ENCODE data around the gene PKHD1. TPM values are rescaled to one million over a fixed set of nuclear protein-coding genes. Genes with fewer than 3 reads are reported as not detected.

The PKHD1 gene
- total RNA-seq, 1 donor from 2014 or later: 17.3 TPM

DNA sequence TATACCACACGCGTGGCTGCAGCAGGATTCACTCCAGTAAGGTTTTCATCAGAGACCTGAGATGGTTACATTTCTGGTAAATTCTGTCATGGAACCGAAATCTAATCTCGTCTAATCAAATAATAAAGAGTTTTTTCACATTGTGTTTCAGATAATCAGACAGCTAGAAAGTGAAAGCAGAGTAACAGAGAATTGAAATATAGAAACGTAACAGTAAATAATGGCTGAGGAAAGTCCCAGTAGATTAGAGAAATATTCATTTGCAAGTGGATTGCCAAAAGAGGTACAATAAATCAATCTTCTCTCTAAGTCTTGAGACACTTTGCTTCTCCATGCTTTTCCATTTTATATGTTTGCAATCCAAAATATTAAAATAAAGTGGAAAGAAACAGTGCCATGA, 42.4 kb downstream of the PKHD1 start:
- no peak for DNase-seq (ENCODE audit: low spot score)

DNA sequence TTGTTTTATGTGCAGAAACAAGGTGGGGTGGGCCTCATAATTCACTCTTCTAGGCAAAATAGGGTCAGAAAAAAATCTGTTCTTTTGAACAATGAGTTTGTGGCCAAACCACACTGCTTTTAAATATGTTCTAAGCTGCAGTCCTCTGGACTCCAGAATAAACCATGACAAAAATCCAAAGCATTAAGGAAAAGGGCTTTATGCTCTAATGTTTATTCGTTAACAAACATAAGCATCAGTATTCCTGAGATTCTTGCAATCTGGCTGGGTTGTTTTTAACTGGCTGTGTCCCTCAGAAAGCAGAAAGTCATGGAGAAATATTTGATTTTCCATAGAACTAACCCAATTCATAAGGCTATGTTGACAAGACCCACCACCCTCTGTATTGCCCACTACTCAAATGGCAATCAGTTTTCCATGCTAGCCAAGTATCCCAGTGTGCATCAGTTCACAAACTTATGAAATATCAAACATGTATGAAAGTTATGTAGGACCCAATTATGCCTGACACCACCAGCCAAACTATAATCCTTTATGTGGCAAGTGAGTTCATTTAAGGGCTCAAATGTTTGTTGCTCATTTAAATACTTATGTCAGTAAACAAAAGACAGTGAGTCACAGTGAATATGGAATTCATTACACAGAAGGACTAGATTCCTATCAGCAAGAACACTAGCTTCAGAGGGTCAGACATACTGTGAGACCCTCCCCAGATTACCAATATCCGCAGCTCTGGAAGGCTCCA, 45.1 kb downstream of the PKHD1 start:
- DNase-seq (ENCODE audit: low spot score): no peak

DNA sequence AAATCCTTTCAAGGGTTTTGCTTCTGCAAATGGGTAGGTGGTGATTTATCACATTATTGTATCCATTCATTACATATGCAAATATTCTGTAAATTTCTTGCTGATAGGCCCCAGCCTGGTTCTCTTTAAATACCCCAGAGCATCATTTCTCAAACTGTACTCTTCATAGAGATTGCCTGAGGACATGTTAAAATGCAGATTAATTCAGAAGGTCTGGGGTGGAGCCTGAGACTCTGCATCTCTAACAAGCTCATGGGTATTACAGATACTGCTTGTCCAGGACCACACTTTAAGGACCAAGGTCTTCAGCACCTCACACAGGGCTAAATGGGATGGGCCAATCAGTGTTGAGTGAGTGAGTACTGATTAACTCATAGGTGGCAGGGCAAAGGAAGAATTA, 46.3 kb downstream of the PKHD1 start:
- DNase-seq (ENCODE audit: low spot score): no peak

DNA sequence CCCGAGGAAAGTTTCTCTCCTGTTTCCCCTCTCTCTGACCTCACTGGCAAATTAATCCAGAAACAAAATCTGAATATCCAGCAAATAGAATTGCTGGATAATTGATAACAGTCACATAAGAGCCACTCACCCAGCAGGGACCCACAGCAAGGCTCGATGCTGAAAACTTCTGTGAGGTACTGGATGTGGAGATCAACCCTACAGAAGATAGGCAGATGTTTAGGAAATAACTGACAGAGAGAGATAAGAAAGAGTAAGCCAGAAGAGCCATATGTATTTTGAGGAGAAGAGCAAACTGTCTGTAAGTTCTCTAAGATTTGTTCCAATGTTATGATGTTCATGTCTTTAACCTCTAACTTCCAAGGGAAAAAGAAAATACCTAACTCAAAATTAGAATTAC, 59.7 kb downstream of the PKHD1 start:
- DNase-seq (ENCODE audit: low spot score): no peak

DNA sequence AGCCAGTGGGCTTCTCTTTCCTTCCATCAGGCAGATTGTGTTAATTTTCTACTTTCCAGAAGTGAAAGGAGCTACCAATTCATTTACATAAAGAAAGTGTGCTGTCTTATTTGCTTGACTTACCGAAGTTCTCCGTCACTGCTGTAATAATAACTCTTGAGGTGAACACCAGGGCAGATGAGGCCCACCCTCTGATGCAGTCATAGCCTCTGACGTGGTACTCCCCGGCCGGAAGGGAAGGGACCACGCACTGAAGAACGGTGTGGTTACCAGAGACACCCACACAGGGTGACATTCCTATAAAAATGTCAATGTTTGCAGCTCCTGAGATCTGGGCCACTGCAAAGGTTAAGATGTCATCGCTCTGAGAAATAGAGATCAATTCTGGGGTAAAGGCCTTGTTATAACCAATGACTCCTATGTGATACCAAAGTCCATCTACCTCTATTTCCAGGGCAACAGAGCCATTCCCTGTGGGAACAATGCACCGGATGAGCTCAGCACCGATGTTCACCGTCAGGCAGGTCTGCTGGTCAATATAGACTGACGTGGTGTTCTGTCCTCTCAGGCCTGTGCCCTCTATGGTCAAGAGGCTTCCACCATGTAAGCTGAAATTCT, 62.9 kb downstream of the PKHD1 start:
- no peak for DNase-seq (ENCODE audit: low spot score)

DNA sequence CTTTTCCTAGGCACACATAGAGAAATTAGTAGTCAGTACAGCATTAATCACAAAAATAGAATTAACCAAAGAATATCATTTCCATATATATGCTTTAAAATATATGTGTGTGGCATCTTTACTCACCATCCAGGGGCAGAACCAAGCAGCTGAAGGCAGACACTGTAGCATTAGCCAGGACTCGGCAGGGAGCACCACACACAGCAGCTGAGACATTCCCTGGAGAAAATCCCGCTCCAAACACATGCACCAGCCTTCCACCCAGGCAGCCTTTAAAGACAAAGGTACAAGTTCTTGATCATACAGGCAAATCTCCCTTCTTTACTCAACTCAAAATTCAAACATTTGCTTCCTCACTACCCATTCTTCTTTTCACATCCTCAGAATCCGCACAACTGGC, 64.7 kb downstream of the PKHD1 start:
- no peak for DNase-seq (ENCODE audit: low spot score)

DNA sequence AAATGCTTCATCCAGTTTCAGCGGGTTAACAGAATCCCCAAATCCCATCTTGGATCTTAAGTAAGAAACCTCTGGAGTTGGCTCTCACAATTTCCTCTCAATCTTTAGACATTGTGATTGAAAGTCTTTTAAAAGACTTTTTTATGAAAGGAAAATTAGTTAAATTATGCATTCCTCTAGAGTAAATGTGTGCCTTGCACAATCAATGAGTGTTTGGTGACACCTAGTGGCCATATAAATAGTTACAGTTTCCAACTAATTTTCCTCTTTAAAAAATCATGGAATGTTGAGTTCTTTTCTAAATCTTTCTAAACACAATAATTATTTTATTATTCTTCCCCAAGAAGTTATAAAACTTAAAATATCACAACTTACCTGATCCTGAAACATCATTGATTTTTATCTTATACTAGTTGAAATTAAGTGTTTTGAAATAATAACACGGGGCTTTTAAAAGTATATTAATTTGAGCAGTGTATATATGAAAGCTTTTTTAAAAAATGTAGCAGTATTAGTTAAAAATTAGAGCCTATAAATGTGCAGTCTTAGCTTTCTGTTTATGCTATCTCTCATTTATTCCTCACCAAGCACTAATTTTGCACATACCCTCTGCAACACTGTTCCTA, 66.4 kb downstream of the PKHD1 start:
- DNase-seq (ENCODE audit: low spot score): no peak

DNA sequence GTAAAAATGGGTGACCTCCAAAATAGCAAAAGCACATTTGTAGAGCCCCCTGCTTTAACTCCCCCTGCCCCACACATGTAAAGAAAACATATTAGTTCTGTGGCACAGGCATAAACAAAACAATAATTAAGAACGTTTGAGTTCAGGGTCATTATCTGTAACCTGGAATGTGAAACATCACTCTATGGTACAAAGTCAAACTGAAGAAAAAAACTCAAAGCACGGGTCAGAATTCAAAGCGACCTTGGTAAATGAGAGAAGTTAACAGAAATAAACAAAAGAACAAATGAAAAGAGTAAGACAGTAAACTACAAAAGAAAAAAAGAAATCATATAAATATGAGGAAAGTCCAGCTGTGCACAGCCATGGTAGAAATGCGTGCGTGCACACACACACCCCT, 67.5 kb downstream of the PKHD1 start:
- no peak for DNase-seq (ENCODE audit: low spot score)

DNA sequence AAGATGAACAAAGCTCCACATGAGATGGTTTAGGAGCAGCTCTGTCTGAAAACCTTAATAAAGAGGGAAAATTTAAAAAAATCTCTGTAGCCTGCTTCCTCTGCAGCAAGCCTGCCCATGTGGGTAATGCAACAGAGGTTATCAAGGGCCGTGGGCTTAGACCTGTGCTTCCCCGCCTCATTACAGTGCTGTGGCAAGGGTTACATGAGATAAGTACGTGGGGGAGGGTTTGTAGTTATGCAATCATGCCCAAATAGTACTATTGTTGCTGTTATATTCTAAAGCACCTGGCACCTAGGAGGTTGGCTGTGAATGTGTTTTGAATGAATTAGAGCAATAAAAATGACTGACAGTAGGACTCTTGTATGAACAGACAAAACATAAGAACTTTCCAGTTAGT, 68.3 kb downstream of the PKHD1 start:
- DNase-seq (ENCODE audit: low spot score): no peak

DNA sequence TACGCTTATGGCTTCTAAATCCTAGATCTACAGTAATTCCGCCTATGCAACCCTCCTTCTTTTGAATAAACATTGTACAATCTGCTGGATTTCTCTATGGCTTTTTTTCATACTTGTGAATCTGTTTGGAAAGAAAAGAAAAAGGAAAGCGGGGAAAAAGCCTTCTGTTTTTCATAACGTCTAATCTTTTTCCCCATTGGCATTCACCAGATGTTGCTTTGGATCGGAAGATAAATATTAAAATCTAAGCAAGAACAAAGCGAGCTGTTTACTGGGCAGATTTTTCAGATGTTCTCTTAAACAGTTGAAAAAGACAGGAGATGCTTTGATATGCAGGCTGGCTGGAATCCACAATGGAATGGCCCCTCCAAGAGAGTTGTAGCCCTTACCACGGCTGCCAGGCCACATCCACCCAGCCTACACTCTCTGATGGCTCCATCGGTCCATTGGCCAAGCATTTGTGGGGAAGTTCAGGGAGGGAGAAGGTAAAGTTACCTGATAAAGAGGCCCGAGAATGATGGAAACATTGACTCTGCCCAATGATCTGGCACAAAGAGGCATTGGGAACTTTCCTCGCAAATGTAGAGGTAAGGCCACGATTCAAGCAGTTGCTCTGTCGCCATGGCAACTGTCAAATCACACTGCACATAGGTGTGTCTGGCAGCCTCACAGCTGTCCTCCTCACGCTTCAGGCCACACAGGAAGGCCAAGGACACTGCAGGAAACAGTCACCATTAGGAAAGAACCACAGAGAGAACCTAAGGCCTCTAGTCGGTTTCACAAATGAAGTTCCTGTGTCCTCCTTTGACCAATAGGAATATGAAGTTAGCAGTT, 70.3 kb downstream of the PKHD1 start:
- DNase-seq (ENCODE audit: low spot score): no peak

DNA sequence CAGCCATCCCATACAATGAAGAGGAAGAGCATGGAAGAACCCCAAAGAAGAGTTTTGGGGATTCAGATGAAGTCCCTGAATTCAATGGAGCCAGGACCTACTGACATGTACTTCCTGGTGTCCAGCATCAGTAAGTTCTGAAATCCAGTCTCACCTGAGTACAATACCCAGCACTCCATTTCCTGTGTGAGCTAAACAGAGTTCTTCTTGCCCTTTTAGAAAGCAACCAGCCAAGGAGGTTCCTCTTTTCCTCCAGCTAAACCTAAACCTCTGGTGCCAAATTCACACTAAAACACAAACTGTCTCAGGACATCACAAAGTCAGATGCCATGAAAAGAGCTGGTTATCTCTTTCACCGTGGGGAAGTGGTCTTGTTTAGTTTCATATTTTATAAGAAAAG, 71.5 kb downstream of the PKHD1 start:
- DNase-seq (ENCODE audit: low spot score): no peak

DNA sequence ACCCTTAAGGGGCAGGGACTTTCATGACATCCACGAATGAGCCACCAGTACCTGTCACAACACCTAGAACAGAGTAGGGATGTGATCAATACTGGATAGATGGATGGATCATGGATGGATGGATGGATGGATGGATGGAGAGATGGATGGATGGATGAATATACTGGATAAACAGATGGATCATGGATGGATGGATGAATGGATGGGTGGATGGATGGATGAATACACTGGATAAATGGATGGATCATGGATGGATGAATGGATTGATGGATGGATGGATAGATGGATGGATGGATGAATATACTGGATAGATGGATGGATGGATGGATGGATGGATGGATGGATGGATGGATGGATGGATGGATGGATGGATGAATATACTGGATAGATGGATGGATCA, 73.0 kb downstream of the PKHD1 start:
- no peak for DNase-seq (ENCODE audit: low spot score)

DNA sequence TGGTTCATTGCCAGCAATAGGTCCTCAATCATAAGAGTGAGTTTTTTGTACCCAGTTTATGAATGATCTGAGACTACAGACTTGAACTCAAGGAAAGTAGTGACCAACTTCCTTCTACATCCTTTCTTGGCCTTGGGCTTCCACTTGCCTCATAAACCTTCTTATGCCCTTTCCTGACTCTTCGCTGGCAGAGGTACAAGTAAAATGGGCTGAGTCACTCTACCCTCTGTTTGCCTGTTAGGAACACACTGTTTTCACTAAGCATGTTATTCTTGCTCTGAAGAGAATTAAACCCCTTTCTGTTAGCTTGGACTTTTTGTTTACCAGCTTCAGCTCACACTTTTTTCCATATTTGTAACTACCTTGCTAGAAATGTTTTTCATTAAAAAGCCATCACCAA, 74.4 kb downstream of the PKHD1 start:
- peak; percentile 21 for DNase-seq (ENCODE audit: low spot score)

DNA sequence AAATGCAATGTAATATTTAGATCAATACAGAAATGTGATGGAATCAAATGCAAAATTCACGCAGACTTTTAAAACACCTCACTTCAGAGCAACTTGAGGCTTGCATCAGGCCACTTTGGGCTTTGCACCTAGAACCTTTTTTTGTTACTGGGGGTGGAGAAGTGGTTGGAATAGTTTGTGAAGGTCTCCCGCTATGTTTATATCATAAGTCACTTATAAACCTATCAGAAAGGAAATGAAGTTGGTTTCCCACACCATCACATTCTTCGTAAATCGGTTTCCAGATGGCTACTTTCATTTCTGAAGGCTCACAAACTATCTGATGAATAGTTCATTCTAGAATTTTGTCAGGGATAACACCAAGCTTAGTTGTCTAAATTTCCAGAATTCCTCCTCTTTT, 74.8 kb downstream of the PKHD1 start:
- DNase-seq (ENCODE audit: low spot score): no peak

DNA sequence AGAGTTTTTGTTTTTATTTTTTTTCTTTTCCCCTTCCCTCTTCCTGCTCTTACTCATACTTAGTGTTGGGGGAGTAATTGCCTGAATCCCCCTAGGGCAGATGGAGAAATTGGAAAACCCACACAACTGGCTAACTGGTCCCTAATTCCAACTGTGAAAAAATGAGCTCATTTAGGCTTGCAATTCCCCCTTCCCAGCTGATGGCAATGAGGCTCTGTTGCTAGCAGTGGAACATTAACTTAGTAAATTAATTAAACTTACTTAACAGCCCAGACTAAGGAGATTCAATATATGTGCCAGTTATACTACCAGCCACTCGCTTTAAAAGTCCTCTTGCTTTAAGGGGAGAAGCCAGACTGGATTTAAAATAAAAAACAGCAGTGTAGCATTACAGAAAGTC, 76.6 kb downstream of the PKHD1 start:
- DNase-seq (ENCODE audit: low spot score): no peak

DNA sequence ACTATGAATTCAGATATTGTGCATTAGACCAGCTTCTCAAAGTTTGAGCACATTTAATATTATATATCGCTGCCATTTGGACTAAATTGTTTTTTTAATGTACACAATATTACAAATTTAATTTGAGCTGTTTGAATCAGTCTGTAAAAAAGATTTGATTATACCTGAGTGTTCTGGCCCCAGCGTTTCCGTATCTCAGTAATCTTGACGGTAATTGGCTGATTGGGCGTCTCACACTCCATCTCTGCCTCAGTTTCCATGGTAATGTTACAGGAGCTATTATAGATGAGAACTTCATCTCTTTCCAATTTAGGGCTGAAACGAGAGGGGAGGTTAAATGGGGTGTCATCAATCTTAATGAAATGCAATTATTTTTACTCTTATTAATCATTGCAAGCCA, 77.3 kb downstream of the PKHD1 start:
- DNase-seq (ENCODE audit: low spot score): no peak

DNA sequence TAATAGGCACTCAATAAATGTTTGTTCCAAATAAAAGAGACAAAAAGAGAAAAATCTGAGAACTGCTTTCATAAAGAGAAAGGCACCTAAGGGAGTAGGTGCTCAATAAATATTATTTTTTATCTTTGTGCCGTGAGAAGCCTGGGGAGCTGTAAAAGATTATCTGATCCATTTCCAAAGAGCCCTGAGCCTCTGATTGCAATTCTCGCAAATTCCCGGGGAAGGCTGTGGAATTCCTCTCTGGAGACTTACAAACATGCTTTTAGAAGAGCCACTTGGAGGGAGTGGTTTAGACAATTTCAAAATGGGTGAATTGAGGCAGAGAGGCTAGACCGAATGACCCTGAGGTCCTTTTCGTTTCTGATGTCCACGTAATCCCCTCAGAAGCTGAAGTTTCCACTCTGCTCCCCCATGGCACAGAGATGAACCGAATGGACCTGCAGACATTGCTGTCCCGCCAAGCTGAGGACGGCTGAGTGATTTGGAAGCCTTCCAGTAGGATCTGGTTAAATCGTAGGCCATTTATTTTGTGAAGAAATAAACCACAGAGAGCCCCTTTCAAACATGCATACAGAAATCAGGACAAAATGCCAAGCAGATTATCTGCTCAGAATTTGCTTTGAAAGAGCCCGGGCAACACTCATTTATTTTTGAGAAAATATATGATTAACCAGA, 77.8 kb downstream of the PKHD1 start:
- DNase-seq (ENCODE audit: low spot score): no peak

DNA sequence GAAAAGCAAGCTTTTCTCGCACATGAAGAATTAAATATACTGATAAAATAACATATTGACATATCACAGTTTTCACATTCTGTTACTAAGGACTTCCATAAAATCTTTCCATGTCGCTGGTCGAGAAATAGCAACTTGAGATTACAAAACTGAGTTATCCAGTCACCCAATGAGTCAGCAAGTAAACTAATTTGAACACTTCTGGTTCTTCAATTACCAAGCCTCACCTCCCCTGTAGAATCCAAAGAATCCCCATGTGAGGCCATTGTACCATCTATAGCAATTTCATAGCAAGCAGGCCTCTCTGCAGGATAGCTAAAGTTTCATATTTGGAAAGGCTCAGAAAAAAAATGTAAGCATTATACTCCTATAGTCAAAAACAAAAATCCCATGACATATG, 87.3 kb downstream of the PKHD1 start:
- DNase-seq (ENCODE audit: low spot score): no peak

DNA sequence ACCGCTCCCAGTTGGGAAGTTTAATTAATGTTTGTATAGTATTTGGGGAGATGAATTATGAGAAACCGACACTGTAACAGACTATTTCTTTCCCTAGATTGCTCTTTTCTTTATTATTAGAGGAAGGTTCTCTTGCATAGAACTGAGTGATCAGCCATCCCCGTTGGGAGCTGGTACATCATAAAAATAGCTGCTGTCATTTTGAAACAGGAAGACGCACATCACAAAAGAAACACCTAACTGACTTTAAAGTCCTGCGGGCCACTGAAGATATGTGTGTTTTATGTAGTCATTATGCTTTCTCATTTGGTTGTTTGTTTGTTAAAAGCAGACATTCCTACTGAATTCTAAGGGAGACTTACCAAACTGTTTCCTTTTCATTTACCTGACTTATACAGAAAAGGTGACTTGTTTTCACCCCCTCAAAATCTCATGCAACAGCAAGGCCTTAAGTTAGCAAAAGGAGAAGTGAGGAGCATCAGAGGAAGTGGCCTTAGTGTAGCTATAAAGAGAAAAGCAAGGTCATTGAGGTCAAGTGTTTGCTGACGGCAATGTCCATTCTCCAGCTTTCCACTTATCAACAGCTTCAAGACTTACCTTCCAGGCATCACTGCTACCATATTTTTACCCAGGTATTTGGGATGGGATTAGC, 91.0 kb downstream of the PKHD1 start:
- DNase-seq (ENCODE audit: low spot score): no peak

DNA sequence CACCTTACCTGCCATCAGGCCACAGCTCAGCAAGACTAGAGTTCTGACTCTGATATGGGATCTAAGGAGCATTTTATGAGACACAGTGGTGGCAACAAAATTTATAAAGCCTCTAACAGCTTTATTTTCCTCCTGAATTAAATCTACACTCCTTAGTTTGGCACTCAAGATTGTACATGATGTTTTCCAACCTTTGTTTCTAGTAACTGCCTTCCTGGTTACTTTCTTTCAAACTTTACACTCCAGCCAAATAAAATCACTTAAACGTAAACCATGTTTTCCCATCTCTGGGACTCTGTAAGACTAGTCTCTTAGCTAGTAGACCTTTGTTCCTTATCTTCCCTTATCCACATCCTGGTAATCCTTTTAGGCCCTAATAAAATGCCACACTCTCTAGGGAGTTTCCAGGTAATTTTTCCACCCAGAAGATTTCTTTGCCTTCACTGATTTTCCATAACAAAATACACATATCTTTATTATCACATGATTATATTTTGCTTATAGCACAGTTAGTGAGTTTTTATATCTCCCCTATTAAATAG, 92.1 kb downstream of the PKHD1 start:
- no peak for DNase-seq (ENCODE audit: low spot score)

DNA sequence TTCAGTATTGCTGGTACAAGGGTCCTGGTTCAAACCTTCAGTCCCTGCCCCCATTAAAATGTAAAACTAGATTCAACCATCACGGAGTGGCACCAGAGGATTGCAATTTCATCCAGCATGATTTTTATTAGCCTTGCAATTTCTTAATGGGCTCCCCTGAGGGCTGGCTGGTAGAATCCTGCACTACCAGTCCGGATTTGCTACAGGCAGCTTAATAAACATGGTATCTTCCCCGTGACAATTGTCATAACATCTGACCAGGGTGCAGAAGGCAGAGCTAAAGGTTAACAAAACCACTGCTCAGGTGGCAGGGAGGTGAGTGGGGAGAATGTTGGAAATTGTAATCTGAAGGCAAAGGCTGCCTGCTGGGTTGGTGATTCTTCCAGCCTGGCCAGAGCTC, 94.5 kb downstream of the PKHD1 start:
- DNase-seq (ENCODE audit: low spot score): no peak

Data from mucosa of gallbladder (tissue), 1 donor.